Right lobe of liver (tissue), 6 donors: ENCODE data around the gene PTPRN2. TPM values are rescaled to one million over a fixed set of nuclear protein-coding genes. Genes with fewer than 3 reads are reported as not detected.

Source experiments
- ATAC-seq, 4 donors: fragments of 200-7000 bp; cut with Tn5 transposase; one replicate each; pipeline ENCODE4 v1.9.1; 2020; ENCODE audit warnings: mild to moderate bottlenecking in 4 of 4, moderate library complexity in 4 of 4
- DNase-seq, 3 donors: peaks; one replicate each; pipeline ENCODE4 v3.0.0-alpha.2; 2020
- H3K27ac ChIP-seq, 3 donors: fragments of 200-600 bp; one replicate each; pipeline ENCODE4 v1.8.0; 2022
- H3K27me3 ChIP-seq, 2 donors: fragments of 200-600 bp; one replicate each; pipeline ENCODE4 v1.8.0; 2022
- H3K36me3 ChIP-seq, 4 donors: fragments of 200-600 bp; sonication (generic) in 1 of 4; one replicate each; pipeline versions ENCODE4 v1.5.1 to v1.8.0; 2017 to 2022; ENCODE audit warnings: control low read depth in 1 of 4
- H3K4me1 ChIP-seq, 4 donors: fragments of 200-600 bp; sonication (generic) in 1 of 4; one replicate each; pipeline versions ENCODE4 v1.5.1 to v1.8.0; 2017 to 2022; ENCODE audit warnings: control low read depth in 1 of 4
- H3K4me3 ChIP-seq, 3 donors: fragments of 200-600 bp; one replicate each; pipeline ENCODE4 v1.8.0; 2022
- H3K9me3 ChIP-seq, 4 donors: fragments of 200-600 bp; sonication (generic) in 1 of 4; one replicate each; pipeline versions ENCODE4 v1.5.1 to v1.8.0; 2017 to 2022; ENCODE audit warnings: control low read depth in 1 of 4
- CTCF ChIP-seq, 4 donors: fragments of 200-600 bp in 3 of 4; fragments of 450-650 bp in 1 of 4; IDR thresholded peaks; one replicate each; pipeline versions ENCODE4 v1.5.1 to v1.8.0; 2016 to 2022; ENCODE audit warnings: antibody characterized with exemption in 4 of 4, mild to moderate bottlenecking in 2 of 4
- POLR2A ChIP-seq: fragments of 450-650 bp; IDR thresholded peaks from one replicate; pipeline ENCODE4 v1.6.1; 2017; ENCODE audit warnings: antibody characterized with exemption, mild to moderate bottlenecking
- WGBS: methylation state at CpG from one replicate; pipeline ENCODE4 v1.1.6; 2018; ENCODE audit warnings: low coverage, low lambda C conversion rate; ENCODE audit not compliant: insufficient coverage; ENCODE audit errors: missing lambda C conversion rate; 5-methylcytosine and 5-hydroxymethylcytosine counted together
- intact Hi-C, 2 donors: fragments of 100-400 bp; cut with DNase I; formaldehyde crosslinking; loops; one replicate each; pipeline versions ENCODE4 v1.11.2 to v1.14.1; 2022
- total RNA-seq, 6 experiments: library from RNA; depleted of rRNA in 2 of 6; stranded (reverse); fragments of >200 nt in 2 of 6; fragmentation: NEBNext Ultra II Directional in 3 of 6; extraction: Animal tissue kit (Norgen Biotek cat#: 25700) in 3 of 6; gene quantifications; one replicate each; pipeline versions ENCODE4 v1.1.0 to v1.2.4, GENCODE V29; 2016 to 2023
- donor health status: DM: no; HTN: yes; CAD: no.
- donor health status: DM: no; HTN: no; CAD: no.
- donor health status: DM: no; HTN: no; CAD: no.
- donor health status: DM: no; HTN: yes; CAD: no.
- donor health status: DM: no; HTN: yes; CAD: no.

The PTPRN2 gene
- total RNA-seq, 6 experiments from 2014 or later: 0.15 to 0.87 (median 0.67) TPM

DNA sequence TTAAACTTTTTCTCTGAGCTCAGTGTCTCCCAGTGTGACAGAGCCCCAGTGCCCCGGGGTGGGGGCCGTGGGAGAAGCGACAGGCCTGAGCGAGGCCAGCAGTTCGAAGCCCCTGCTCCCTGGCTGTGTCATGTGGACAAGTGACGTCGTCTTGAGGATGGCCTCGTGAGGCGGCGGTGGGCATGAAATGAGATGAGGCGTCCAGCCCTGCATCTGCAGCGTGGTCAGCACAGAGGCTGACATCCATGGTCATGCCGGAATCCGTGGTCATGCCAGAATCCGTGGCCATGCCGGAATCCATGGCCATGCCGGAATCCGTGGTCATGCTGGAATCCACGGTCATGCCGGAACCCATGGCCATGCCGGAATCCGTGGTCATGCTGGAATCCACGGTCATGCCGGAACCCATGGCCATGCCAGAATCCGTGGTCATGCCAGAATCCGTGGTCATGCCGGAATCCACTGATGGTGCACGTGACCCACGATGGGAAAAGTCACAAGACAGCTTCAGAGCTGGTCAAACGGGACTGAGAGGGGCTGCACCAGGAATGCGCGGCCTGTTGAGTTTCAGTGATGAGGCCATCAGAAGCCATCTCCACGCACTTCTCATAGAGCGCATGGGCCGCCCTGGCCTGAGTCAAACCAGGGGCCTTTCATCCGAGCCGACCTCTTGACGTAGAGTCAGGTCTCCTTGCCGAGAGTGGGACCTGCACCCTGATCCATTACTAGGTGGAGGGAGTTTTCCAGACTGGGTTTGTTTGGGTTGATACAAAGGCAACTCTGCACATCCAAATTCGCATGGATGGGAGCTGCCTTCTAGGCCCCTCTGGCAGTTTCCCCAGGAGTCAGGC, 342.5 kb downstream of the PTPRN2 start:
- H3K27me3 ChIP-seq: no peaks in the 10 kb centered on the region
- no peak for ATAC-seq
- H3K4me3 ChIP-seq: no peak overlapping the region
- no peaks in the 10 kb centered on the region for H3K36me3 ChIP-seq
- no peak for TF ChIP-seq POLR2A
- no peak for TF ChIP-seq CTCF (IDR thresholded peaks at IDR 0.05)
- intact Hi-C loops: no loop called here
- H3K27ac ChIP-seq: no peak overlapping the region
- H3K4me1 ChIP-seq: no peaks in the 10 kb centered on the region
- no peaks in the 10 kb centered on the region for H3K9me3 ChIP-seq
- no peak for DNase-seq
- WGBS: 82% methylated on average over 10 of the region's 40 CpGs

DNA sequence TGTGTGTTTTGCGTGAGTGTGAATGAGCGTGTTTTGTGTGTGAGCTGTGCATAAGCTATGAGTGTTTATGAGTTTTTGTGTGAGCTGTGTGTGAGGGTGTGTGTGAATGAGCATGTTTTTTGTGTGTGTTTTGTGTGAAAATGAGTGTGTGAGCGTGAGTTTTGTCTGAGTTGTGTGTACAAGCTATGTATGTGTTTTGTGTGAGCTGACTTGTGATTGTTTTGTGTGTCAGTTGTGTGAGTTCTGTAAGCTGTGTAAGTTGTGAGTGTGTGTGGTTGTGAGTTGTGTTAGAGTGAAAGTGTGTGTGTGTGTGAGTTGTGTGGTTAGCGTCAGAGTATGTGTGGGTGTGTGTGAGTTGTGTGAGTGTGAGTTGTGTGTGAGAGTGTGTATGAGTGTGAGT, 343.2 kb downstream of the PTPRN2 start:
- no peaks in the 10 kb centered on the region for H3K27me3 ChIP-seq

GRCh38 chr7:158241919-158242318, 345.7 kb downstream of the PTPRN2 start:
- 67% methylated on average over 7 of the region's 7 CpGs for WGBS
- no peaks in the 10 kb centered on the region for H3K36me3 ChIP-seq
- H3K4me3 ChIP-seq: no peak overlapping the region
- TF ChIP-seq CTCF (IDR thresholded peaks at IDR 0.05) (no peak), POLR2A (no peak)
- H3K27me3 ChIP-seq: no peaks in the 10 kb centered on the region
- ATAC-seq (no peak), DNase-seq (no peak)
- H3K27ac ChIP-seq: no peak overlapping the region
- intact Hi-C loops: no loop called here
- no peaks in the 10 kb centered on the region for H3K4me1 ChIP-seq
- H3K9me3 ChIP-seq: no peaks in the 10 kb centered on the region

More for the DNA sequence above, 343.2 kb downstream of the PTPRN2 start:
- H3K27ac ChIP-seq: no peak overlapping the region
- ATAC-seq: no peak
- WGBS: 91% methylated on average over 4 of the region's 4 CpGs
- DNase-seq: no peak
- TF ChIP-seq CTCF (IDR thresholded peaks at IDR 0.05) (no peak), POLR2A (no peak)
- no peaks in the 10 kb centered on the region for H3K9me3 ChIP-seq
- H3K4me3 ChIP-seq: no peak overlapping the region
- H3K36me3 ChIP-seq: no peaks in the 10 kb centered on the region
- intact Hi-C loops: no loop called here
- no peaks in the 10 kb centered on the region for H3K4me1 ChIP-seq

DNA sequence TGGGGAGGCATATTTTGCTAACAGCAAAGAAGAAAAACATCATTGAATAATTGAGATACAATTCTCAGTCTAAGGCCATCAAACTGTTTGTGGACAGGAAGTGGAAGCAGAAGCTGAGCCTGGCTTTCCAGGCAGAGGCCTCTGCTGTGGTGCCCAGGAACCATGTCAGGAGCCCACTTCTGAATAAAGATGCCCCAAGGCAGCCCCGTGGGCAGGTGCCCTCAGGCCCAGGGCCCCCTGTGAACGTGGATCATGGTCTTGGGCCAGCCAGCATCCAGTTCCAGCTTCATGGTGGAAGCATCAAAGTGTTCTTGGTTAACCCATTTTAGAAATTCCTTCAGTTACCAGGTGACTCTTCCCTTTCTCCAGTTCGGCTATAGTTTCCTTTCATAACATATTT, 346.8 kb downstream of the PTPRN2 start:
- TF ChIP-seq CTCF (IDR thresholded peaks at IDR 0.05) (no peak), POLR2A (no peak)
- no peak for ATAC-seq
- no peaks in the 10 kb centered on the region for H3K27me3 ChIP-seq
- H3K4me3 ChIP-seq: no peak overlapping the region
- intact Hi-C loops: no loop called here
- no peaks in the 10 kb centered on the region for H3K36me3 ChIP-seq
- DNase-seq: no peak
- no peaks in the 10 kb centered on the region for H3K9me3 ChIP-seq
- no peak overlapping the region for H3K27ac ChIP-seq
- WGBS: 100% methylated on average over 1 of the region's 3 CpGs
- no peaks in the 10 kb centered on the region for H3K4me1 ChIP-seq
